NT2/D1 (cell line): ENCODE data around the gene FAM222B.

ENCODE experiments used
- DNase-seq: peaks from one replicate; pipeline ENCODE4 v3.0.0-alpha.2; 2011; ENCODE audit warnings: low read depth, low spot score
- H3K27me3 ChIP-seq: 2 replicates; pipeline ENCODE4 v1.6.0; 2011; ENCODE audit warnings: mild to moderate bottlenecking; ENCODE audit not compliant: insufficient read length, insufficient read depth
- H3K36me3 ChIP-seq: 2 replicates; pipeline ENCODE4 v1.6.1; 2011; ENCODE audit warnings: mild to moderate bottlenecking, low read length, mixed read lengths; ENCODE audit not compliant: insufficient read depth, insufficient read length
- H3K4me1 ChIP-seq: 2 replicates; pipeline ENCODE4 v1.5.1; 2011; ENCODE audit not compliant: insufficient read depth, insufficient read length
- H3K4me3 ChIP-seq: 2 replicates; pipeline ENCODE4 v1.5.1; 2011; ENCODE audit warnings: low read depth; ENCODE audit not compliant: insufficient read length
- H3K9ac ChIP-seq: 2 replicates; pipeline ENCODE4 v1.6.0; 2011; ENCODE audit warnings: low read depth; ENCODE audit not compliant: insufficient read length
- H3K9me3 ChIP-seq: 2 replicates; pipeline ENCODE4 v1.5.1; 2011; ENCODE audit warnings: mild to moderate bottlenecking, low read length; ENCODE audit not compliant: insufficient read depth
- SUZ12 ChIP-seq: IDR thresholded peaks from 2 replicates; pipeline ENCODE4 v1.6.1; 2011; ENCODE audit not compliant: insufficient read length, insufficient read depth; ENCODE audit errors: extremely low read depth
- YY1 ChIP-seq: IDR thresholded peaks from 2 replicates; pipeline ENCODE4 v1.6.1; 2011; ENCODE audit not compliant: insufficient read length, insufficient read depth
- ZNF274 ChIP-seq: IDR thresholded peaks from 2 replicates; pipeline ENCODE4 v1.6.1; 2011; ENCODE audit warnings: mild to moderate bottlenecking, low read depth, low read length

Gene FAM222B

GRCh38 chr17:28763137-28763799 is 79.3 kb downstream of the FAM222B start:
- TF ChIP-seq ZNF274 (no peak), SUZ12 (no peak), YY1 (no peak)
- no peaks in the 10 kb centered on the region for H3K4me1 ChIP-seq
- no peak for DNase-seq
- no peak overlapping the region for H3K9ac ChIP-seq
- H3K9me3 ChIP-seq, result no peaks in the 10 kb centered on the region
- no peak overlapping the region for H3K4me3 ChIP-seq
- no peaks in the 10 kb centered on the region for H3K27me3 ChIP-seq
- H3K36me3 ChIP-seq, result peaks cover 45% of the 10 kb centered on the region

- no peaks in the 10 kb centered on the region for H3K27me3 ChIP-seq
- no peak overlapping the region for H3K4me3 ChIP-seq
These were observed 81.7 kb downstream of the FAM222B start for GRCh38 chr17:28760601-28761562.

GRCh38 chr17:28759256-28759865 is 83.2 kb downstream of the FAM222B start:
- Histone ChIP-seq H3K36me3 (peaks cover 43% of the 10 kb centered on the region), H3K4me3 (no peak overlapping the region), H3K9ac (no peak overlapping the region), H3K4me1 (peaks cover 2% of the 10 kb centered on the region), H3K27me3 (no peaks in the 10 kb centered on the region), H3K9me3 (no peaks in the 10 kb centered on the region)
- no peak for DNase-seq
- no peak for TF ChIP-seq ZNF274
- no peak for TF ChIP-seq YY1
- TF ChIP-seq SUZ12, result no peak

More at GRCh38 chr17:28760601-28761562, 81.7 kb downstream of the FAM222B start:
- Histone ChIP-seq H3K36me3 (peaks cover 55% of the 10 kb centered on the region), H3K9me3 (no peaks in the 10 kb centered on the region), H3K4me1 (no peaks in the 10 kb centered on the region), H3K9ac (no peak overlapping the region)
- no peak for DNase-seq
- TF ChIP-seq SUZ12 (no peak), ZNF274 (no peak), YY1 (no peak)

GRCh38 chr17:28758411-28759121 is 84.0 kb downstream of the FAM222B start:
- peaks cover 43% of the 10 kb centered on the region for H3K36me3 ChIP-seq
- no peak overlapping the region for H3K9ac ChIP-seq
- DNase-seq, result no peak
- H3K27me3 ChIP-seq, result no peaks in the 10 kb centered on the region
- no peak for TF ChIP-seq ZNF274
- TF ChIP-seq SUZ12, result no peak
- TF ChIP-seq YY1, result no peak
- no peaks in the 10 kb centered on the region for H3K9me3 ChIP-seq
- peaks cover 2% of the 10 kb centered on the region for H3K4me1 ChIP-seq
- H3K4me3 ChIP-seq, result no peak overlapping the region

GRCh38 chr17:28756049-28756804 is 86.4 kb downstream of the FAM222B start:
- no peak for DNase-seq
- Histone ChIP-seq H3K9ac (no peak overlapping the region), H3K4me3 (no peak overlapping the region), H3K27me3 (no peaks in the 10 kb centered on the region), H3K4me1 (peaks cover 2% of the 10 kb centered on the region), H3K36me3 (peaks cover 43% of the 10 kb centered on the region), H3K9me3 (no peaks in the 10 kb centered on the region)
- TF ChIP-seq YY1, result no peak
- no peak for TF ChIP-seq ZNF274

GRCh38 chr17:28755486-28755885 is 87.1 kb downstream of the FAM222B start:
- DNase-seq, result no peak
- Histone ChIP-seq H3K4me1 (peaks cover 2% of the 10 kb centered on the region), H3K36me3 (peaks cover 51% of the 10 kb centered on the region), H3K9me3 (no peaks in the 10 kb centered on the region; the same call in 1 of the 2 replicates), H3K27me3 (no peaks in the 10 kb centered on the region), H3K4me3 (no peak overlapping the region), H3K9ac (no peak overlapping the region)
- no peak for TF ChIP-seq ZNF274
